Duodenal mucosa (tissue), 2 donors: Measurements from ENCODE around the gene TEX2.
"Not testable (repeated sequence)": the region's sequence is repeated elsewhere in the genome, so short reads cannot be mapped to it uniquely, and the experiment has no call there.

Source experiments
- H3K27ac ChIP-seq: one replicate; pipeline ENCODE4 v1.7.0; 2013; ENCODE audit warnings: low read depth, low read length
- H3K27me3 ChIP-seq, 2 donors: one replicate each; pipeline ENCODE4 v1.7.0; 2013; ENCODE audit warnings: low read length in 2 of 2, control low read depth in 1 of 2; ENCODE audit not compliant: insufficient read depth in 2 of 2, control insufficient read depth in 1 of 2
- H3K36me3 ChIP-seq, 2 donors: one replicate each; pipeline ENCODE4 v1.7.0; 2013; ENCODE audit warnings: low read length in 2 of 2, control low read depth in 1 of 2; ENCODE audit not compliant: insufficient read depth in 2 of 2, control insufficient read depth in 1 of 2
- H3K4me1 ChIP-seq, 2 donors: one replicate each; pipeline ENCODE4 v1.7.0; 2013; ENCODE audit warnings: low read length in 2 of 2, control low read depth in 1 of 2; ENCODE audit not compliant: insufficient read depth in 2 of 2, control insufficient read depth in 1 of 2
- H3K4me3 ChIP-seq, 2 donors: one replicate each; pipeline ENCODE4 v1.7.0; 2013; ENCODE audit warnings: low read length in 2 of 2, low read depth in 1 of 2
- H3K9ac ChIP-seq, 2 donors: one replicate each; pipeline ENCODE4 v1.7.0; 2013; ENCODE audit warnings: low read length in 2 of 2, low read depth in 1 of 2
- H3K9me3 ChIP-seq, 2 donors: one replicate each; pipeline ENCODE4 v1.7.0; 2013; ENCODE audit warnings: low read length in 2 of 2, control low read depth in 1 of 2; ENCODE audit not compliant: control insufficient read depth in 1 of 2

TEX2 gene

GRCh38 chr17:64214950-64215349 is 48.1 kb downstream of the TEX2 start:
- Histone ChIP-seq H3K36me3 (peaks cover 11 to 24% of the 10 kb centered on the region in 2 donors), H3K27me3 (no peaks in the 10 kb centered on the region), H3K9ac (no peak overlapping the region), H3K4me1 (peaks cover 36 to 43% of the 10 kb centered on the region in 2 donors), H3K27ac (no peak overlapping the region), H3K4me3 (no peak overlapping the region), H3K9me3 (no peaks in the 10 kb centered on the region)

- peaks cover 36 to 38% of the 10 kb centered on the region in 2 donors for H3K4me1 ChIP-seq
- no peaks in the 10 kb centered on the region for H3K9me3 ChIP-seq
- H3K36me3 ChIP-seq, result peaks cover 11 to 26% of the 10 kb centered on the region in 2 donors
- no peak overlapping the region for H3K27ac ChIP-seq
- H3K4me3 ChIP-seq, result no peak overlapping the region
- no peaks in the 10 kb centered on the region for H3K27me3 ChIP-seq
- H3K9ac ChIP-seq, result no peak overlapping the region
Measured at GRCh38 chr17:64213995-64214811, 48.9 kb downstream of the TEX2 start.

- no peak overlapping the region for H3K9ac ChIP-seq
- no peak overlapping the region for H3K4me3 ChIP-seq
- H3K27me3 ChIP-seq, result no peaks in the 10 kb centered on the region
- peaks cover 27 to 30% of the 10 kb centered on the region in 2 donors for H3K4me1 ChIP-seq
- no peak overlapping the region for H3K27ac ChIP-seq
- H3K9me3 ChIP-seq, result no peaks in the 10 kb centered on the region
- peaks cover 11 to 26% of the 10 kb centered on the region in 2 donors for H3K36me3 ChIP-seq
Measured at GRCh38 chr17:64212122-64212521, 50.9 kb downstream of the TEX2 start.

- Histone ChIP-seq H3K9me3 (no peaks in the 10 kb centered on the region), H3K36me3 (peaks cover 11 to 26% of the 10 kb centered on the region in 2 donors), H3K4me3 (no peak overlapping the region), H3K9ac (no peak overlapping the region), H3K4me1 (peaks cover 8 to 9% of the 10 kb centered on the region in 2 donors), H3K27me3 (no peaks in the 10 kb centered on the region), H3K27ac (no peak overlapping the region)
Measured at GRCh38 chr17:64209983-64210382, 53.1 kb downstream of the TEX2 start.

GRCh38 chr17:64209356-64209941 is 53.6 kb downstream of the TEX2 start:
- no peaks in the 10 kb centered on the region for H3K27me3 ChIP-seq
- H3K4me3 ChIP-seq, result no peak overlapping the region
- H3K9me3 ChIP-seq, result no peaks in the 10 kb centered on the region
- peaks cover 11 to 26% of the 10 kb centered on the region in 2 donors for H3K36me3 ChIP-seq
- peaks cover 3 to 4% of the 10 kb centered on the region in 2 donors for H3K4me1 ChIP-seq
- H3K9ac ChIP-seq, result no peak overlapping the region
- H3K27ac ChIP-seq, result no peak overlapping the region

- not testable (repeated sequence) for H3K4me3 ChIP-seq, H3K27ac ChIP-seq, H3K4me1 ChIP-seq, H3K9ac ChIP-seq, H3K27me3 ChIP-seq, H3K9me3 ChIP-seq
- H3K36me3 ChIP-seq, result peaks cover 11 to 24% of the 10 kb centered on the region in 2 donors
Measured at GRCh38 chr17:64208656-64209055, 54.4 kb downstream of the TEX2 start.

GRCh38 chr17:64205804-64206203 is 57.3 kb downstream of the TEX2 start:
- Histone ChIP-seq H3K9ac (no peak overlapping the region), H3K9me3 (no peaks in the 10 kb centered on the region), H3K4me1 (peaks cover 19 to 28% of the 10 kb centered on the region in 2 donors), H3K36me3 (peaks cover 0 to 3% of the 10 kb centered on the region in 2 donors), H3K4me3 (no peak overlapping the region), H3K27ac (no peak overlapping the region), H3K27me3 (no peaks in the 10 kb centered on the region)

GRCh38 chr17:64203630-64204029 is 59.4 kb downstream of the TEX2 start:
- no peaks in the 10 kb centered on the region for H3K27me3 ChIP-seq
- no peaks in the 10 kb centered on the region for H3K9me3 ChIP-seq
- no peaks in the 10 kb centered on the region for H3K36me3 ChIP-seq
- H3K4me1 ChIP-seq, result peaks cover 28 to 39% of the 10 kb centered on the region in 2 donors
- H3K27ac ChIP-seq, result no peak overlapping the region
- H3K4me3 ChIP-seq, result no peak overlapping the region
- no peak overlapping the region for H3K9ac ChIP-seq

GRCh38 chr17:64202683-64203344 is 60.2 kb downstream of the TEX2 start:
- H3K27me3 ChIP-seq, result no peaks in the 10 kb centered on the region
- H3K4me1 ChIP-seq, result peaks cover 28 to 39% of the 10 kb centered on the region in 2 donors
- no peaks in the 10 kb centered on the region for H3K9me3 ChIP-seq
- H3K9ac ChIP-seq, result no peak overlapping the region
- no peak overlapping the region for H3K4me3 ChIP-seq
- no peaks in the 10 kb centered on the region for H3K36me3 ChIP-seq
- H3K27ac ChIP-seq, result no peak overlapping the region
